Measurements from ENCODE around the gene HSF2. TPM values are rescaled to one million over a fixed set of nuclear protein-coding genes. Genes with fewer than 3 reads are reported as not detected.

The HSF2 gene
- total and polyA plus RNA-seq, 2 of the 13 experiments (the other 11 are each of a cell fraction or from before 2014, with no cell fraction given): 24.8 to 26.4 TPM

GRCh38 chr6:122432816-122433215, 33.4 kb downstream of the HSF2 start (continued):
- TF ChIP-seq, protein P1, sequence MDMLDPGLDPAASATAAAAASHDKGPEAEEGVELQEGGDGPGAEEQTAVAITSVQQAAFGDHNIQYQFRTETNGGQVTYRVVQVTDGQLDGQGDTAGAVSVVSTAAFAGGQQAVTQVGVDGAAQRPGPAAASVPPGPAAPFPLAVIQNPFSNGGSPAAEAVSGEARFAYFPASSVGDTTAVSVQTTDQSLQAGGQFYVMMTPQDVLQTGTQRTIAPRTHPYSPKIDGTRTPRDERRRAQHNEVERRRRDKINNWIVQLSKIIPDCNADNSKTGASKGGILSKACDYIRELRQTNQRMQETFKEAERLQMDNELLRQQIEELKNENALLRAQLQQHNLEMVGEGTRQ (IDR thresholded peaks at IDR 0.05; ENCODE audit: low read depth, low read length): no peak
- TF ChIP-seq, protein P1 (CRISPR knock-in tag; IDR thresholded peaks at IDR 0.05; ENCODE audit: borderline replicate concordance): no peak
- TF ChIP-seq MXD4 (CRISPR knock-in tag; IDR thresholded peaks at IDR 0.05) (no peak), RFX3 (CRISPR knock-in tag; IDR thresholded peaks at IDR 0.05) (no peak), ZNF232 (CRISPR knock-in tag; IDR thresholded peaks at IDR 0.05; ENCODE audit: borderline replicate concordance) (no peak), ZNF276 (CRISPR knock-in tag; IDR thresholded peaks at IDR 0.05; ENCODE audit: low read depth) (no peak), NFE2 (CRISPR knock-in tag; IDR thresholded peaks at IDR 0.05) (no peak), PAWR (CRISPR knock-in tag; IDR thresholded peaks at IDR 0.05; ENCODE audit: borderline replicate concordance) (no peak)

- Histone ChIP-seq H3K9ac (ENCODE audit: insufficient read depth, low read depth, low read length) (no peak overlapping the region), H3K27me3 (ENCODE audit: control insufficient read depth in 1 of 2, insufficient read depth in 2 of 2, low read length in 2 of 2) (no peaks in the 10 kb centered on the region), H3K79me2 (ENCODE audit: insufficient read depth, low read length) (no peaks in the 10 kb centered on the region), H3K4me2 (ENCODE audit: low read depth, low read length) (no peak overlapping the region), H3K4me3 (replicated peaks in 1 of 3; ENCODE audit: insufficient read depth in 1 of 3, low read depth in 2 of 3, low read length in 3 of 3) (no peak overlapping the region), H2AFZ (ENCODE audit: low read length) (no peak overlapping the region), H3K27ac (ENCODE audit: extremely low read length, insufficient read depth, low read length) (no peak overlapping the region), H4K20me1 (ENCODE audit: insufficient read depth, low read length) (no peaks in the 10 kb centered on the region), H3K4me1 (ENCODE audit: insufficient read depth, low read length) (no peaks in the 10 kb centered on the region), H3K9me3 (ENCODE audit: low read length) (peaks cover 24% of the 10 kb centered on the region), H3K36me3 (replicated peaks in 1 of 2; ENCODE audit: control insufficient read depth in 1 of 2, insufficient read depth in 2 of 2, low read length in 2 of 2) (peaks cover 6 to 35% of the 10 kb centered on the region in 2 experiments; a peak in 4 of 5 replicates)
- POLR2A ChIA-PET: no interaction called here
- TF ChIP-seq CEBPG (CRISPR knock-in tag; IDR thresholded peaks at IDR 0.05) (no peak), POLR2A (IDR thresholded peaks at IDR 0.05; ENCODE audit: insufficient read depth in 1 of 2, low read depth in 2 of 2, low read length in 2 of 2) (0 out of 4 replicates have a peak, but pooled peaks of 1 of the 2 experiments have one; percentile 20)
- TF ChIP-seq, protein P2, sequence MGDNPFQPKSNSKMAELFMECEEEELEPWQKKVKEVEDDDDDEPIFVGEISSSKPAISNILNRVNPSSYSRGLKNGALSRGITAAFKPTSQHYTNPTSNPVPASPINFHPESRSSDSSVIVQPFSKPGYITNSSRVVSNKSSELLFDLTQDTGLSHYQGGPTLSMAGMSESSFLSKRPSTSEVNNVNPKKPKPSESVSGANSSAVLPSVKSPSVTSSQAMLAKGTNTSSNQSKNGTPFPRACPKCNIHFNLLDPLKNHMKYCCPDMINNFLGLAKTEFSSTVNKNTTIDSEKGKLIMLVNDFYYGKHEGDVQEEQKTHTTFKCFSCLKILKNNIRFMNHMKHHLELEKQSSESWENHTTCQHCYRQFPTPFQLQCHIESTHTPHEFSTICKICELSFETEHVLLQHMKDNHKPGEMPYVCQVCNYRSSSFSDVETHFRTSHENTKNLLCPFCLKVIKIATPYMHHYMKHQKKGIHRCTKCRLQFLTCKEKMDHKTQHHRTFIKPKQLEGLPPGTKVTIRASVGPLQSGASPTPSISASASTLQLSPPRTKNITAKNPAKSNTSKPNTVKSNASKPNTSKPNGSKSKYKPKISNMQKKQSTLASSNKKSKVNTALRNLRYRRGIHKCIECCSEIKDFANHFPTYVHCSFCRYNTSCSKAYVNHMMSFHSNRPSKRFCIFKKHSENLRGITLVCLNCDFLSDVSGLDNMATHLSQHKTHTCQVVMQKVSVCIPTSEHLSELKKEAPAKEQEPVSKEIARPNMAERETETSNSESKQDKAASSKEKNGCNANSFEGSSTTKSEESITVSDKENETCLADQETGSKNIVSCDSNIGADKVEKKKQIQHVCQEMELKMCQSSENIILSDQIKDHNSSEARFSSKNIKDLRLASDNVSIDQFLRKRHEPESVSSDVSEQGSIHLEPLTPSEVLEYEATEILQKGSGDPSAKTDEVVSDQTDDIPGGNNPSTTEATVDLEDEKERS (CRISPR knock-in tag; IDR thresholded peaks at IDR 0.05): 0 out of 2 replicates have a peak, but pooled peaks have one; percentile 26
- CTCF ChIA-PET (ENCODE audit: low intra/inter-chr PET ratio, low total read pairs): no interaction called here
- DNase-seq (ENCODE audit: low spot score): no peak
- in situ Hi-C loops (cut with HindIII; ENCODE audit: extremely low pct_ligation_motif_present, low pct_unique_long_range_greater_than_20kb): no loop called here
- intact Hi-C loops (cut with micrococcal nuclease; ENCODE audit: unreplicated experiment): no loop called here
- BruUV-seq (replicated peaks): no TSS peak
- FAIRE-seq: no peak
- peak; percentile 26 for ATAC-seq
- WGBS (ENCODE audit: low lambda C conversion rate): 93% methylated on average over 1 of the region's 1 CpG
Observed at GRCh38 chr6:122438975-122439374, 39.5 kb downstream of the HSF2 start.
